Smooth muscle cell (in vitro differentiated cells): ENCODE measurements around the gene TMEM181. TPM values are rescaled to one million over a fixed set of nuclear protein-coding genes. Genes with fewer than 3 reads are reported as not detected.

Source experiments
- DNase-seq: peaks from one replicate; lab custom pipeline; 2025; ENCODE audit not compliant: unreplicated experiment; lab: John Stamatoyannopoulos, UW
- H2AFZ ChIP-seq: fragments of 200-600 bp; sonication (generic); 2 replicates; pipeline ENCODE4 v1.6.0; 2016; ENCODE audit warnings: antibody characterized with exemption, low read depth, mild to moderate bottlenecking
- H3F3A ChIP-seq: fragments of 200-600 bp; sonication (generic); 2 replicates; pipeline ENCODE4 v1.6.0; 2017; ENCODE audit warnings: antibody characterized with exemption, low read depth
- H3K27ac ChIP-seq: fragments of 200-600 bp; sonication (generic); 2 replicates; pipeline ENCODE4 v1.5.1; 2016; ENCODE audit warnings: low read depth, mild to moderate bottlenecking
- H3K27me3 ChIP-seq: fragments of 200-600 bp; sonication (generic); 2 replicates; pipeline ENCODE4 v1.6.1; 2016; ENCODE audit warnings: low read depth, mild to moderate bottlenecking
- H3K36me3 ChIP-seq: fragments of 200-600 bp; sonication (generic); 2 replicates; pipeline ENCODE4 v1.5.1; 2016; ENCODE audit warnings: low read depth
- H3K4me1 ChIP-seq: fragments of 200-600 bp; sonication (generic); 2 replicates; pipeline ENCODE4 v1.5.1; 2016; ENCODE audit warnings: low read depth
- H3K4me2 ChIP-seq: fragments of 200-600 bp; sonication (generic); 2 replicates; pipeline ENCODE4 v1.6.0; 2016; ENCODE audit warnings: mild to moderate bottlenecking
- H3K4me3 ChIP-seq: fragments of 200-600 bp; sonication (generic); 2 replicates; pipeline ENCODE4 v1.5.1; 2016; ENCODE audit warnings: mild to moderate bottlenecking
- H3K79me2 ChIP-seq: fragments of 200-600 bp; sonication (generic); 2 replicates; pipeline ENCODE4 v1.6.0; 2016; ENCODE audit warnings: low read depth, mild to moderate bottlenecking
- H3K9ac ChIP-seq: fragments of 200-600 bp; sonication (generic); 2 replicates; pipeline ENCODE4 v1.6.0; 2016; ENCODE audit warnings: low read depth
- H3K9me3 ChIP-seq: fragments of 200-600 bp; sonication (generic); replicated peaks from 2 replicates; pipeline ENCODE4 v1.5.1; 2016; ENCODE audit warnings: low read depth
- H4K20me1 ChIP-seq: fragments of 200-600 bp; sonication (generic); 2 replicates; pipeline ENCODE4 v1.6.0; 2016; ENCODE audit warnings: low read depth
- CTCF ChIP-seq: fragments of 200-600 bp; sonication (generic); IDR thresholded peaks from 2 replicates; pipeline ENCODE4 v1.5.1; 2017; ENCODE audit warnings: borderline replicate concordance, mild to moderate bottlenecking, antibody characterized with exemption; ENCODE audit not compliant: insufficient read depth, poor library complexity, severe bottlenecking
- WGBS: methylation state at CpG from one replicate; pipeline ENCODE4 v1.1.7; 2016; ENCODE audit warnings: low lambda C conversion rate; 5-methylcytosine and 5-hydroxymethylcytosine counted together
- polyA plus RNA-seq: library from polyadenylated mRNA; unstranded; fragments of >200 nt; fragmentation: Nextera tagmentation; extraction: Ambion mirVana; gene quantifications from 2 replicates; pipeline ENCODE4 v1.2.1, GENCODE V29; 2016
- total RNA-seq: library from RNA; depleted of rRNA; stranded (reverse); fragments of >200 nt; gene quantifications from 2 replicates; pipeline ENCODE4 v1.2.3, GENCODE V29; 2014

TMEM181 gene
- total and polyA plus RNA-seq, 2 experiments from 2014 or later, result 15.3 to 29.0 TPM

GRCh38 chr6:158566207-158566818 is 6.4 kb downstream of the TMEM181 start:
- WGBS, result 95% methylated on average over 7 of the region's 9 CpGs
- Histone ChIP-seq H3K27ac (no peak overlapping the region), H4K20me1 (peaks cover 97% of the 10 kb centered on the region)

GRCh38 chr6:158567152-158567551 is 7.3 kb downstream of the TMEM181 start:
- Histone ChIP-seq H2AFZ (no peak overlapping the region), H3K4me3 (no peak overlapping the region), H3K9me3 (no peaks in the 10 kb centered on the region), H3K79me2 (peaks cover 68% of the 10 kb centered on the region), H3K36me3 (no peaks in the 10 kb centered on the region), H3K27me3 (no peaks in the 10 kb centered on the region), H3F3A (no peaks in the 10 kb centered on the region), H3K4me1 (no peaks in the 10 kb centered on the region), H3K9ac (no peak overlapping the region), H3K27ac (no peak overlapping the region), H3K4me2 (no peak overlapping the region), H4K20me1 (peaks cover 97% of the 10 kb centered on the region)
- TF ChIP-seq CTCF, result no peak
- 89% methylated on average over 10 of the region's 10 CpGs for WGBS
- DNase-seq, result no peak

More at GRCh38 chr6:158566207-158566818, 6.4 kb downstream of the TMEM181 start:
- peaks cover 1% of the 10 kb centered on the region for H3K4me1 ChIP-seq
- no peak overlapping the region for H3K4me2 ChIP-seq
- DNase-seq, result no peak
- peaks cover 68% of the 10 kb centered on the region for H3K79me2 ChIP-seq
- no peak overlapping the region for H2AFZ ChIP-seq
- H3F3A ChIP-seq, result no peaks in the 10 kb centered on the region
- no peaks in the 10 kb centered on the region for H3K27me3 ChIP-seq
- H3K36me3 ChIP-seq, result no peaks in the 10 kb centered on the region
- H3K9me3 ChIP-seq, result no peaks in the 10 kb centered on the region
- TF ChIP-seq CTCF, result no peak
- H3K4me3 ChIP-seq, result no peak overlapping the region
- H3K9ac ChIP-seq, result no peak overlapping the region

GRCh38 chr6:158567871-158568401 is 8.0 kb downstream of the TMEM181 start:
- no peak overlapping the region for H3K4me3 ChIP-seq
- no peak overlapping the region for H3K9ac ChIP-seq
- H3K4me2 ChIP-seq, result no peak overlapping the region
- no peaks in the 10 kb centered on the region for H3K27me3 ChIP-seq
- H3K27ac ChIP-seq, result no peak overlapping the region
- H3K36me3 ChIP-seq, result no peaks in the 10 kb centered on the region
- WGBS, result 90% methylated on average over 12 of the region's 12 CpGs
- no peak for DNase-seq
- H3K4me1 ChIP-seq, result no peaks in the 10 kb centered on the region
- TF ChIP-seq CTCF, result no peak
- peaks cover 97% of the 10 kb centered on the region for H4K20me1 ChIP-seq
- H2AFZ ChIP-seq, result no peak overlapping the region
- H3K9me3 ChIP-seq, result no peaks in the 10 kb centered on the region
- H3K79me2 ChIP-seq, result peaks cover 67% of the 10 kb centered on the region
- H3F3A ChIP-seq, result no peaks in the 10 kb centered on the region

GRCh38 chr6:158568549-158568948 is 8.7 kb downstream of the TMEM181 start:
- H3K36me3 ChIP-seq, result no peaks in the 10 kb centered on the region
- no peak overlapping the region for H3K4me3 ChIP-seq
- no peak overlapping the region for H3K27ac ChIP-seq
- DNase-seq, result no peak
- WGBS, result 92% methylated on average over 5 of the region's 5 CpGs
- H3K4me2 ChIP-seq, result no peak overlapping the region
- no peaks in the 10 kb centered on the region for H3K27me3 ChIP-seq
- H3K79me2 ChIP-seq, result peaks cover 61% of the 10 kb centered on the region
- TF ChIP-seq CTCF, result no peak
- H2AFZ ChIP-seq, result no peak overlapping the region
- H3K9ac ChIP-seq, result no peak overlapping the region
- peaks cover 97% of the 10 kb centered on the region for H4K20me1 ChIP-seq
- H3F3A ChIP-seq, result no peaks in the 10 kb centered on the region
- no peaks in the 10 kb centered on the region for H3K4me1 ChIP-seq
- no peaks in the 10 kb centered on the region for H3K9me3 ChIP-seq
